Astrocyte of the cerebellum (primary cell): ENCODE measurements around the gene TRPV3.
"Not testable (repeated sequence)": the region's sequence is repeated elsewhere in the genome, so short reads cannot be mapped to it uniquely, and the experiment has no call there.

ENCODE experiments used
- DNase-seq: peaks from one replicate; pipeline ENCODE4 v3.0.0-alpha.2; 2011; ENCODE audit warnings: low read depth
- H3K4me3 ChIP-seq: 2 replicates; pipeline ENCODE4 v1.5.1; 2011; ENCODE audit warnings: mild to moderate bottlenecking, low read depth, low read length, moderate library complexity
- CTCF ChIP-seq: IDR thresholded peaks from 2 replicates; pipeline ENCODE4 v1.5.1; 2012; ENCODE audit warnings: low read length, low read depth, moderate library complexity, mild to moderate bottlenecking; ENCODE audit errors: missing control alignments
- in situ Hi-C: cut with HindIII; loops from 2 replicates; pipeline ENCODE4 v1.10.0; 2017; ENCODE audit warnings: low sequenced_read_pairs

TRPV3 gene

GRCh38 chr17:3566551-3566950, 8.9 kb upstream of the TRPV3 start:
- in situ Hi-C loops, result no loop called here
- H3K4me3 ChIP-seq, result no peak overlapping the region
- TF ChIP-seq CTCF, result no peak
- DNase-seq, result no peak

- no peak for TF ChIP-seq CTCF
- no peak overlapping the region for H3K4me3 ChIP-seq
- DNase-seq, result no peak
- in situ Hi-C loops, result no loop called here
Measured at GRCh38 chr17:3565143-3565542, 7.5 kb upstream of the TRPV3 start.

GRCh38 chr17:3564241-3564640, 6.6 kb upstream of the TRPV3 start:
- H3K4me3 ChIP-seq, DNase-seq, in situ Hi-C loops: not testable (repeated sequence)

- in situ Hi-C loops, result no loop called here
- no peak for DNase-seq
- no peak overlapping the region for H3K4me3 ChIP-seq
- no peak for TF ChIP-seq CTCF
Measured at GRCh38 chr17:3559270-3559645, 1.6 kb upstream of the TRPV3 start.

GRCh38 chr17:3558603-3559269, 1.1 kb upstream of the TRPV3 start:
- in situ Hi-C loops, result no loop called here
- TF ChIP-seq CTCF, result no peak
- H3K4me3 ChIP-seq, result no peak overlapping the region
- DNase-seq, result no peak

- no peak for TF ChIP-seq CTCF
- H3K4me3 ChIP-seq, result no peak overlapping the region
- in situ Hi-C loops, result no loop called here
- no peak for DNase-seq
Measured at GRCh38 chr17:3556916-3557767, 470 bp downstream of the TRPV3 start.
